OCI-LY1 (cell line): ENCODE results near the gene RARA.

ENCODE experiments used
- H2AFZ ChIP-seq: fragments of 200-600 bp; sonication (generic), shearing (Covaris generic); 2 replicates; pipeline ENCODE4 v1.6.0; 2014; ENCODE audit warnings: antibody characterized with exemption, mild to moderate bottlenecking, low read length
- H3F3A ChIP-seq: fragments of 200-600 bp; sonication (generic), shearing (Covaris generic); 2 replicates; pipeline ENCODE4 v1.6.0; 2014; ENCODE audit warnings: mild to moderate bottlenecking, antibody characterized with exemption, low read length, moderate library complexity; ENCODE audit not compliant: insufficient read depth
- H3K27ac ChIP-seq: fragments of 200-600 bp; sonication (generic); 2 replicates; pipeline ENCODE4 v1.5.1; 2014; ENCODE audit warnings: low read length, mixed run types, mild to moderate bottlenecking, low read depth; ENCODE audit not compliant: poor library complexity, severe bottlenecking
- H3K27me3 ChIP-seq: fragments of 200-600 bp; sonication (generic); 2 replicates; pipeline ENCODE4 v1.6.0; 2014; ENCODE audit warnings: antibody characterized with exemption, mild to moderate bottlenecking, low read length, moderate library complexity; ENCODE audit not compliant: insufficient read depth
- H3K36me3 ChIP-seq: fragments of 200-600 bp; sonication (generic); 2 replicates; pipeline ENCODE4 v1.6.1; 2014; ENCODE audit warnings: mild to moderate bottlenecking, antibody characterized with exemption, low read length, moderate library complexity, mixed read lengths; ENCODE audit not compliant: insufficient read depth
- H3K4me1 ChIP-seq: fragments of 200-600 bp; sonication (generic); 2 replicates; pipeline ENCODE4 v1.5.1; 2014; ENCODE audit warnings: mild to moderate bottlenecking, low read length, moderate library complexity; ENCODE audit not compliant: insufficient read depth, severe bottlenecking
- H3K4me2 ChIP-seq: fragments of 200-600 bp; sonication (generic), shearing (Covaris generic); 2 replicates; pipeline ENCODE4 v1.6.1; 2014; ENCODE audit warnings: low read length
- H3K4me3 ChIP-seq: fragments of 200-600 bp; sonication (generic); 2 replicates; pipeline ENCODE4 v1.5.1; 2014; ENCODE audit warnings: low read length, low read depth, mild to moderate bottlenecking, mixed read lengths; ENCODE audit not compliant: poor library complexity, severe bottlenecking
- H3K79me2 ChIP-seq: fragments of 200-600 bp; shearing (Covaris generic); 2 replicates; pipeline ENCODE4 v1.6.1; 2016; ENCODE audit warnings: mixed run types, low read length, mixed read lengths; ENCODE audit not compliant: insufficient read depth
- H3K9ac ChIP-seq: fragments of 200-600 bp; sonication (generic), shearing (Covaris generic); 2 replicates; pipeline ENCODE4 v1.6.1; 2014; ENCODE audit warnings: mild to moderate bottlenecking, low read length, mixed read lengths
- H3K9me2 ChIP-seq: fragments of 200-600 bp; sonication (generic), shearing (Covaris generic); 2 replicates; pipeline ENCODE4 v1.6.1; 2014; ENCODE audit warnings: low read depth, mild to moderate bottlenecking, low read length, mixed read lengths
- H3K9me3 ChIP-seq: fragments of 200-600 bp; shearing (Covaris generic); 2 replicates; pipeline ENCODE4 v1.6.1; 2014; ENCODE audit warnings: low read length, mixed read lengths
- H4K20me1 ChIP-seq: fragments of 200-600 bp; sonication (generic), shearing (Covaris generic); 2 replicates; pipeline ENCODE4 v1.6.0; 2016; ENCODE audit warnings: mild to moderate bottlenecking, low read length; ENCODE audit not compliant: insufficient read depth
- CTCF ChIP-seq: fragments of 200-600 bp; sonication (generic), shearing (Covaris generic); IDR thresholded peaks from 2 replicates; pipeline ENCODE4 v1.5.1; 2017; ENCODE audit warnings: mild to moderate bottlenecking, antibody characterized with exemption, low read length, moderate library complexity, mixed read lengths
- EZH2 ChIP-seq: fragments of 200-600 bp; sonication (generic), shearing (Covaris generic); IDR thresholded peaks from 2 replicates; pipeline ENCODE4 v1.8.0; 2017; ENCODE audit warnings: borderline replicate concordance, mixed run types, mild to moderate bottlenecking, antibody characterized with exemption, low read length, moderate library complexity, mixed read lengths

The RARA gene

DNA sequence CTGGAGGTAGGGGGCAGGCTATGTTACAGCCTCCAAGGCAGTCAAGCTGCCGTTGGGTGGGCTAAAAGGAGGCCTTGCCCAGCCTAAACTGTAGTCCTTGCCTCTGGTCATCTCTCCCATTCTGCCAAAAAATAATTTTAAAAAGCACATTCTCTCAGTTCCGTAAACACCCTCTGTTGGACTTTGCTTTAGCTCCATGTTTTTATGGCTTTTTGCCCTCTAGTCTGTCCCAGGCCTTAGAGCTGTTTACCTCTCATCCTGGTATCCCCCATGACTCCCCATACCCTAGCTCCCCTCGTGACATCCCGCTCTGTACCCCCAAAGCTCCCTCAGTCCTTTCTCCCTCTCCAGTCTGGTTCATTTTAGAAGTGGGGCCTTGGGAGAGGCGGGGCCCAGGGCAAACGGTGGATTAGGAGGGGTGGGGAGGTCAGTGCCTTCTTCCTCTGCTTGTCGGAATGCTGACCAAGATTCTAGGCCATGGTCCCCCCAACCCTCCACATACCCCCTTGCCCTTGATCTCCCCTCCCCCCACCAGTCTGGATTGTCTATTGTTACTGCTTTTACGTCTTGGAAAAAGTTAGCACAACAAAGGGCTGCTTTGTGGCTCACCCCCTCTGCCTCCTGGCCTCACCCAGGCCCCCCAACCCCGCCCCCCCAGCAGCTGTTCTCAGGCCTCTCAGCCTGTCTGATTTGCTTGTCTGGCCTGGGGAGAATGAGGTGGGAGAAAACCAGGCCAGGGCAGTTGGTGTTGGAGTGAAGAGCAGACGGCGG is 37.2 kb downstream of the RARA start:
- Histone ChIP-seq H3K36me3 (no peaks in the 10 kb centered on the region), H3K4me2 (no peak overlapping the region), H3K9ac (no peak overlapping the region), H2AFZ (no peak overlapping the region), H3K27ac (no peak overlapping the region), H3K9me2 (no peaks in the 10 kb centered on the region), H3K4me3 (no peak overlapping the region), H3K9me3 (no peaks in the 10 kb centered on the region), H3K27me3 (peaks cover 5% of the 10 kb centered on the region; the same call in 1 of the 2 replicates), H4K20me1 (no peaks in the 10 kb centered on the region), H3F3A (no peaks in the 10 kb centered on the region), H3K4me1 (peaks cover 17% of the 10 kb centered on the region), H3K79me2 (no peaks in the 10 kb centered on the region)
- TF ChIP-seq EZH2 (no peak), CTCF (no peak)

GRCh38 chr17:40346765-40347158 is 37.8 kb downstream of the RARA start:
- H4K20me1 ChIP-seq, result no peaks in the 10 kb centered on the region
- H3K9me3 ChIP-seq, result no peaks in the 10 kb centered on the region
- no peaks in the 10 kb centered on the region for H3K79me2 ChIP-seq
- H3K4me2 ChIP-seq, result no peak overlapping the region
- peaks cover 5% of the 10 kb centered on the region; the same call in 1 of the 2 replicates for H3K27me3 ChIP-seq
- no peak overlapping the region for H3K9ac ChIP-seq
- H2AFZ ChIP-seq, result no peak overlapping the region
- no peaks in the 10 kb centered on the region for H3F3A ChIP-seq
- TF ChIP-seq EZH2 (no peak), CTCF (no peak)
- no peak overlapping the region for H3K4me3 ChIP-seq
- no peak overlapping the region for H3K27ac ChIP-seq
- H3K36me3 ChIP-seq, result no peaks in the 10 kb centered on the region
- H3K4me1 ChIP-seq, result peaks cover 16% of the 10 kb centered on the region
- H3K9me2 ChIP-seq, result no peaks in the 10 kb centered on the region

- H3K9ac ChIP-seq, result no peak overlapping the region
Measured at GRCh38 chr17:40347319-40348135, 38.5 kb downstream of the RARA start.

More at GRCh38 chr17:40347319-40348135, 38.5 kb downstream of the RARA start:
- Histone ChIP-seq H3K36me3 (no peaks in the 10 kb centered on the region), H3K4me3 (no peak overlapping the region), H4K20me1 (no peaks in the 10 kb centered on the region), H3K9me3 (no peaks in the 10 kb centered on the region), H3K4me1 (peaks cover 8% of the 10 kb centered on the region), H3K79me2 (no peaks in the 10 kb centered on the region), H3K9me2 (no peaks in the 10 kb centered on the region), H3K4me2 (no peak overlapping the region), H3K27ac (no peak overlapping the region), H3F3A (no peaks in the 10 kb centered on the region), H3K27me3 (peaks cover 10% of the 10 kb centered on the region), H2AFZ (no peak overlapping the region)
- TF ChIP-seq EZH2 (no peak), CTCF (no peak)
